ENCODE measurements around the gene PTPRN2.

PTPRN2 gene

GRCh38 chr7:157996359-157997079, 591.1 kb downstream of the PTPRN2 start:
- H3K27ac ChIP-seq: no peak overlapping the region
- TF ChIP-seq CTCF (IDR thresholded peaks at IDR 0.05) (no peak), ZFX (IDR thresholded peaks at IDR 0.05; ENCODE audit: borderline replicate concordance) (no peak)

- TF ChIP-seq CTCF (IDR thresholded peaks at IDR 0.05) (no peak), ZFX (IDR thresholded peaks at IDR 0.05; ENCODE audit: borderline replicate concordance) (no peak)
- no peak overlapping the region for H3K27ac ChIP-seq
Measured at GRCh38 chr7:157995815-157996214, 591.8 kb downstream of the PTPRN2 start.

- TF ChIP-seq ZFX (IDR thresholded peaks at IDR 0.05; ENCODE audit: borderline replicate concordance) (no peak), CTCF (IDR thresholded peaks at IDR 0.05) (no peak)
- no peak overlapping the region for H3K27ac ChIP-seq
Measured at GRCh38 chr7:157994319-157994718, 593.3 kb downstream of the PTPRN2 start.

GRCh38 chr7:157993406-157994105, 594.1 kb downstream of the PTPRN2 start:
- H3K27ac ChIP-seq: no peak overlapping the region
- TF ChIP-seq CTCF (IDR thresholded peaks at IDR 0.05) (no peak), ZFX (IDR thresholded peaks at IDR 0.05; ENCODE audit: borderline replicate concordance) (no peak)

- no peak for TF ChIP-seq CTCF (IDR thresholded peaks at IDR 0.05)
- no peak for TF ChIP-seq ZFX (IDR thresholded peaks at IDR 0.05; ENCODE audit: borderline replicate concordance)
- no peak overlapping the region for H3K27ac ChIP-seq
Measured at GRCh38 chr7:157992511-157993160, 595.0 kb downstream of the PTPRN2 start.

GRCh38 chr7:157991761-157992160, 595.9 kb downstream of the PTPRN2 start:
- no peak for TF ChIP-seq CTCF (IDR thresholded peaks at IDR 0.05)
- no peak for TF ChIP-seq ZFX (IDR thresholded peaks at IDR 0.05; ENCODE audit: borderline replicate concordance)
- H3K27ac ChIP-seq: no peak overlapping the region

GRCh38 chr7:157991351-157991750, 596.3 kb downstream of the PTPRN2 start:
- TF ChIP-seq CTCF (IDR thresholded peaks at IDR 0.05) (no peak), ZFX (IDR thresholded peaks at IDR 0.05; ENCODE audit: borderline replicate concordance) (no peak)

More at GRCh38 chr7:157991351-157991750, 596.3 kb downstream of the PTPRN2 start:
- H3K27ac ChIP-seq: no peak overlapping the region
